GM21619 (cell line): ENCODE data around the gene AIG1.
"Not testable (repeated sequence)": the region's sequence is repeated elsewhere in the genome, so short reads cannot be mapped to it uniquely, and the experiment has no call there.

Experiments used
- ATAC-seq: cut with Tn5 transposase; IDR thresholded peaks from one replicate; pipeline ENCODE4 v1.9.1; 2021; ENCODE audit not compliant: unreplicated experiment

AIG1 gene

GRCh38 chr6:143055891-143056290 is 4.8 kb upstream of the AIG1 start:
- no peak for ATAC-seq

GRCh38 chr6:143058987-143059386 is 1.7 kb upstream of the AIG1 start:
- no peak for ATAC-seq

- ATAC-seq = no peak
Measured at GRCh38 chr6:143059663-143060353, 881 bp upstream of the AIG1 start.

GRCh38 chr6:143060354-143060805 is 309 bp upstream of the AIG1 start:
- ATAC-seq = peak; percentile 66

GRCh38 chr6:143061597-143062385 is 1.1 kb downstream of the AIG1 start:
- ATAC-seq = peak; percentile 11

GRCh38 chr6:143062551-143062950 is 1.9 kb downstream of the AIG1 start:
- ATAC-seq = no peak

GRCh38 chr6:143063631-143064030 is 2.9 kb downstream of the AIG1 start:
- no peak for ATAC-seq

GRCh38 chr6:143064271-143064670 is 3.6 kb downstream of the AIG1 start:
- ATAC-seq = no peak

- no peak for ATAC-seq
Measured at GRCh38 chr6:143064951-143065683, 4.4 kb downstream of the AIG1 start.

- ATAC-seq = no peak
Measured at GRCh38 chr6:143068001-143068400, 7.3 kb downstream of the AIG1 start.

- no peak for ATAC-seq
Measured at GRCh38 chr6:143074101-143074500, 13.4 kb downstream of the AIG1 start.

GRCh38 chr6:143074670-143075318 is 14.1 kb downstream of the AIG1 start:
- ATAC-seq = no peak

GRCh38 chr6:143078468-143079324 is 18.0 kb downstream of the AIG1 start:
- ATAC-seq = no peak

GRCh38 chr6:143079325-143079640 is 18.6 kb downstream of the AIG1 start:
- no peak for ATAC-seq

- not testable (repeated sequence) for ATAC-seq
Measured at GRCh38 chr6:143082274-143082673, 21.6 kb downstream of the AIG1 start.

GRCh38 chr6:143084019-143084418 is 23.3 kb downstream of the AIG1 start:
- not testable (repeated sequence) for ATAC-seq

GRCh38 chr6:143087335-143087734 is 26.6 kb downstream of the AIG1 start:
- not testable (repeated sequence) for ATAC-seq

GRCh38 chr6:143087856-143088255 is 27.2 kb downstream of the AIG1 start:
- ATAC-seq = no peak

GRCh38 chr6:143090314-143091044 is 29.8 kb downstream of the AIG1 start:
- no peak for ATAC-seq

GRCh38 chr6:143092768-143093167 is 32.1 kb downstream of the AIG1 start:
- ATAC-seq = no peak
